Activated CD8-positive, alpha-beta memory T cell treated with anti-CD3 and anti-CD28 coated beads, Interleukin-2, amount 50 U/mL, for 48 hours (primary cell): ENCODE measurements around the gene PKP4.
"Not testable (repeated sequence)": the region's sequence is repeated elsewhere in the genome, so short reads cannot be mapped to it uniquely, and the experiment has no call there.

Source experiments
- DNase-seq: peaks from one replicate; pipeline ENCODE4 v3.0.0-alpha.2; 2020

PKP4 gene, protein sequence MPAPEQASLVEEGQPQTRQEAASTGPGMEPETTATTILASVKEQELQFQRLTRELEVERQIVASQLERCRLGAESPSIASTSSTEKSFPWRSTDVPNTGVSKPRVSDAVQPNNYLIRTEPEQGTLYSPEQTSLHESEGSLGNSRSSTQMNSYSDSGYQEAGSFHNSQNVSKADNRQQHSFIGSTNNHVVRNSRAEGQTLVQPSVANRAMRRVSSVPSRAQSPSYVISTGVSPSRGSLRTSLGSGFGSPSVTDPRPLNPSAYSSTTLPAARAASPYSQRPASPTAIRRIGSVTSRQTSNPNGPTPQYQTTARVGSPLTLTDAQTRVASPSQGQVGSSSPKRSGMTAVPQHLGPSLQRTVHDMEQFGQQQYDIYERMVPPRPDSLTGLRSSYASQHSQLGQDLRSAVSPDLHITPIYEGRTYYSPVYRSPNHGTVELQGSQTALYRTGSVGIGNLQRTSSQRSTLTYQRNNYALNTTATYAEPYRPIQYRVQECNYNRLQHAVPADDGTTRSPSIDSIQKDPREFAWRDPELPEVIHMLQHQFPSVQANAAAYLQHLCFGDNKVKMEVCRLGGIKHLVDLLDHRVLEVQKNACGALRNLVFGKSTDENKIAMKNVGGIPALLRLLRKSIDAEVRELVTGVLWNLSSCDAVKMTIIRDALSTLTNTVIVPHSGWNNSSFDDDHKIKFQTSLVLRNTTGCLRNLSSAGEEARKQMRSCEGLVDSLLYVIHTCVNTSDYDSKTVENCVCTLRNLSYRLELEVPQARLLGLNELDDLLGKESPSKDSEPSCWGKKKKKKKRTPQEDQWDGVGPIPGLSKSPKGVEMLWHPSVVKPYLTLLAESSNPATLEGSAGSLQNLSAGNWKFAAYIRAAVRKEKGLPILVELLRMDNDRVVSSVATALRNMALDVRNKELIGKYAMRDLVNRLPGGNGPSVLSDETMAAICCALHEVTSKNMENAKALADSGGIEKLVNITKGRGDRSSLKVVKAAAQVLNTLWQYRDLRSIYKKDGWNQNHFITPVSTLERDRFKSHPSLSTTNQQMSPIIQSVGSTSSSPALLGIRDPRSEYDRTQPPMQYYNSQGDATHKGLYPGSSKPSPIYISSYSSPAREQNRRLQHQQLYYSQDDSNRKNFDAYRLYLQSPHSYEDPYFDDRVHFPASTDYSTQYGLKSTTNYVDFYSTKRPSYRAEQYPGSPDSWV

DNA sequence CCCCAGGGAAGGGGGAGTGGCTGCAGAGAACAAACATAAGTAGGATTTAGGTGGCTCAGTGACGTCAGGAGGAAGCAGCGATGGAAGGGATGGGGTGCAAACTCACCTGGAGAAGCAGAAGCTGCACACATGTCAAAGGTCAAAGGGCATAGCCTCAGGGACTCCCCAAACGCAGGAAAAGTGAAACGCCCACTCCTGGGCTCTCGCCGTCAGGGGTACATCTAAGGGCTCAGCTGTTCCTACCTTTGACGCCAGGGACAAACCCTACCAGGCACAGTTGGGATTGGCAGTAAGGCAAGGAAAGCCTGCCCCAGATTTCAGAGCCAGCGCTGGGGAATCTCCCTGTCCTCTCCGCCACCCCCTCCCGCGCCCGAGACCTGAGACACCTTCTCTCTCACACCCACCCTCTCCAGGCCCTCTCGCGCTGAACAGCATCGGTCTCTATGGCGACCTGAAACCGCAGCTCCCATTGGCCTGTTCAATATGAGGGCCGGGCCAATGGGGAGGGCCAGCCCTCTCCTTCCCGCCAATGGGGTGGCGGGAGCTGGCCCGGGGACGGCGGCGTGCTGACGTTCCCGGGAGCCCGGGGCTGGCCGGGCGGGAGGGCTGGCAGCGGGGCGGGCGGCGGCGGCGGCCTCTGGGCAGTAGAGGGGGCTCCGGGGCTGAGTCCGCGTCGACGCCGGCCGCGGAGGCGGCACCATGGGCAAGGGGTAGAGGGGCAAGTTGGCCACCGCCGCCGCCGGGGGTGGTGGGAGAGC, at the start of gene PKP4, which contains the start of gene CCDC148:
Gene PKP4, plus strand, starts transcription at position 644 of the 758 bp plus-strand sequence. CDS start 76,233 bp downstream, outside the sequence.
Gene CCDC148, minus strand, starts transcription at position 445 of the 758 bp plus-strand sequence. Its CDS starts 314 bp downstream, at position 131.
- DNase-seq, result peak; percentile 87

DNA sequence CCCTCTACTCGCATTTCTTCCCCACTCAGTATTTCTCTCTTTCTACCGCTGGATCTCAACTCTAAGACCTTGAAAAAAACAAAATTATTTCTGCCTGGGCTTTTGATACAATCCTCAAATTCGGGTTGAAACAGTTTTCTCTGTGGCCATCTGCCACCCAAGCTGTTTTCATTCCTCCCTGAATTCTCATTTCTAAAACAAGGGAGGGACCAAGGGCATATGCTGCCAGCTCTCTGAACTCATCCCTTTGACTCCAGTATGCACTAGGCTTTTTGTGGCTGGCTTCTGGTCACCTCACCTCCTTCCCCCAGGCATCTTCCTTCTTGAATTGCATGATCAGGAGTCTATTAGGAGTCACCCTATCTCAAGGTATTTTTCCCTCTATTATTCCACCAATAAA, 49.7 kb upstream of the PKP4 start:
- DNase-seq, result no peak

DNA sequence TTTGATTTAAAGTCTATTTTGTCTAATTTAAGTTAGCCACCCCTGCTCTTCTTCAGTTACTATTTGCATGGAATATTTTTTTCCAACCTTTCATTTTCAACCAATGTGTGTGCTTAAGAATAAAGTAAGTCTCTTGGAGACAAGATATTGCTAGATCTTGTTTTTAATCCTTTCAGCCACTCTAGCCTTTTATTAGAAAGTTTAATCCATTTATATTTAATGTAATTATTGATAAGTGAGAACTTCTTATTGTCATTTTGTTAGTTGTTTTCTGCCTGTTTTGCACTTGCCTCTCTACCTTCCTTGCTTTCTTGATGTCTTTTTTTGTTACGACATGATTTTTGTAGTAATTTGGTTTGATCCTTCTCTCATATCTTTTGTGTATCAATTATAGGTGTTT, 46.6 kb upstream of the PKP4 start:
- DNase-seq, result no peak

DNA sequence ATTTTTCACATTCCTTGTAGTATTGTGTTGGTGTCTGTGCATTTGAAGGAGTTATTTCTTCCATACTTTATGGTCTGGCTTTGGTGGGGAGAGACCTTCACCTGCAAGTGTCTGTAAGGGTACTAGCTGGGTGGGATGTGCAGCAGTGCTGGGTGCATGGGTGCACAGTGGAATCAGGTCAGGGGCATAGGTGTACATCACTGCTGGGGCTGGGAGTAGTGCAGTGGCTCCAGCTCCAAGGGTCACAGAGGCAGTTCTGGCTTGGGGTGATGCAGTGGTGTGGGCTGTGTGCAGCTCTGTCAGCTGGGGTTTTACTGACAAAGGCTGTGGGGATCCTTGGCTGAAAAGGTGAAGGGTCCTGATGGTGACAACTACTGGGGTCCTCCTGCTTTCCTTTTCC, 45.0 kb upstream of the PKP4 start:
- DNase-seq, result no peak

DNA sequence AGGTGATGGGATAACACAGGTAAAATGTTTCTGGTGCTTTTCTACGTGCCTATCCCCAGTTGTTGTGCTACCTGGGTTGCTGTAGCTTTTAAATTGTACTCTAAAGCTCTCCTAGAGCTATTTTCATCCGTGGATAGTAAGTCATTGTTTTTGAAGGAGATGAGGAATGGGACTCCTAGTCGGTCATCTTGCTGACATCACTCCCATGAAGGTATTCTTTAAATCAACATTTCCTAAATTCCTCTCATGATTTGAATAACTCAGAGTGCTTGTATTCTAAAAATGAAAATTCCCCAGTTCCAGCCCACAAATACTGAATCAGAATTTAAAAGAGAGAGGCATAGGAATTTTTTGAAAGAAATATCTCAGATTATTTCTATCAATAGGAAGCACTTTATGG, 44.5 kb upstream of the PKP4 start:
- no peak for DNase-seq

DNA sequence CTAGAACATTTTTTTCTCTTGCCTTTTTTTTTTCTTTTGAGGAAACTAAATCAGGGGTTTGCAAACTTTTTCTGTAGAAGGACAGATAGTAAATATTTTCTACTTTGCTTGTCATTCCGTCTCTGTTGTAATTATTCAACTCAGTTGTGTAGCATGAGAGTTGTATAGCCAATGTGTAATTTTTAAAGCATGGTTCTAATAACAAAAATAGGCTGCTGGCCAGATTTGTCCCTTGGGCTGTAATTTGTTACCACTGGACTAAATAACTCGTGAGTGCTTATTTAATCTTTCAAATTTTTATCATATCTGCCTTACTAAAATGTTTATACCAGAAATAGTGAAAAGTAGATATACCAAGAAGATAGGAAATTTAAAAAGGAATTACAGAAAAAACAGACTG, 43.2 kb upstream of the PKP4 start:
- DNase-seq, result no peak

DNA sequence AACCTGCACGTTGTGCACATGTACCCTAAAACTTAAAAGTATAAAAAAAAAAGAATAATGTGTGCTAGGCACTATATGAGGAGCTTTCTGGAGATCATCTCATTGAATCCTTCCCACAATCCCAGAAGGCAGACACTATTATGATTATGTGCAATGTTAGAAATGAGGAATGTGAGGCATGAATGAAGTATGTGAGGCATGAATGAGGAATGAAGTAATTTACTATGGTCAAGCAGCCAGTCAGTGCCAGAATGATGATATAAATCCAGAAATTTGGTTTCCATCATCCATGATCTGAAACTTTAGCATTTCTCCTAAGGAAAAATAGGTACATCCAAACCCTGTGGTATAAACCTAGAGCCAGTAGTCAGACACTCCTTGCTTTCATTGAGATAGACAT, 42.2 kb upstream of the PKP4 start:
- no peak for DNase-seq

DNA sequence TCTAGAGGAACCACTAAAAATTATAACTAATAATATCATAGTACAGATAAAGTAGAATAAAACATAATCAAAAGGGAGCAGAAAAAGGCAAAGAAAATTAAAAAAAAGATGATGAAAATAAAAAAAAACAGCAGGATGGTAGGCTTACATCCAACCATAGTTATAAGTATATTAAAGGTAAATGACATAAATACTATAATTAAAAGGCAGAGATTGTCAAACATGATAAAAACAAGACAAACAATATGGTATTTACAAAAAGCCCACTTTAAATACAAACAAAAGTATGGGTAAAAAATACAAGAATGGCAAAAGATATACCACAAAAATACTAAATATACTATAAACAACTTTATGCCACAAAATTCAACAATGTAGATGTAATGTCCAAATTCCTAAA, 24.6 kb upstream of the PKP4 start:
- no peak for DNase-seq

DNA sequence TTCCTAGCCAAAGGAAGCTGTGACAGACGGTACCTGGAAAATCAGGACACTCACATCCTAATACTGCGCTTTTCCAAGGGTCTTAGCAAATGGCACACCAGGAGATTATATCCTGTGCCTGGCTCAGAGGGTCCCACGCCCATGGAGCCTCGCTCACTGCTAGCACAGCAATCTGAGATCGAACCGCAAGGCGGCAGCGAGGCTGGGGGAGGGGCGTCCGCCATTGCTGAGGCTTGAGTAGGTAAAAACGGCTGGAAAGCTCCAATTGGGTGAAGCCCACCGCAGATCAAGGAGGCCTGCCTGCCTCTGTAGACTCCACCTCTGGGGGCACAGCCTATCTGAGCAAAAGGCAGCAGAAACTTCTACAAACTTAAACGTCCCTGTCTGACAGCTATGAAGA, 23.0 kb upstream of the PKP4 start:
- DNase-seq, result not testable (repeated sequence)

DNA sequence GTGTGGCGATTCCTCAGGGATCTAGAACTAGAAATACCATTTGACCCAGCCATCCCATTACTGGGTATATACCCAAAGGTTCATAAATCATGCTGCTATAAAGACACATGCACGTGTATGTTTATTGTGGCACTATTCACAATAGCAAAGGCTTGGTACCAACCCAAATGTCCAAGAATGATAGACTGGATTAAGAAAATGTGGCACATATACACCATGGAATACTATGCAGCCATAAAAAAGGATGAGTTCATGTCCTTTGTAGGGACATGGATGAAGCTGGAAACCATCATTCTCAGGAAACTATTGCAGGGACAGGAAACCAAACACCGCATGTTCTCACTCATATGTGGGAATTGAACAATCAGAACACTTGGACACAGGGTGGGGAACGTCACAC, 17.7 kb upstream of the PKP4 start:
- not testable (repeated sequence) for DNase-seq

DNA sequence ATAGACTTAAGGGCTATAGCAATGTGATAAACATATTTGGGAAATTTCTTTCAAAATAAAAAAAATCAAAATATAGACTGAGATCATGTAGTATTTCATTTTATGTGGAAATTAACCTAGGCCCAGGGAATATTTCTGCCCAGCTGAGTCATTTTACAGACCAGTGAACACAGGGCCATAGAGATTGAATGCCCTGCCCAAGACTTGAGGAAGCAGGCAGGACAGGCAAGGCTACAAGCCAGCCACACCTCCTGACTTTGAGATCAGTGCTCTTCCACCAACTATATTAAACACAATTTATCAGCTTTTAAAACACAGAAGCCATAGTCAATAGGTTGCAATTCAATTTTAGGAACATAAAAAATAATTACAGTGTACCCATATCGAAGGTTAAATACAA, 13.1 kb upstream of the PKP4 start:
- DNase-seq, result no peak

DNA sequence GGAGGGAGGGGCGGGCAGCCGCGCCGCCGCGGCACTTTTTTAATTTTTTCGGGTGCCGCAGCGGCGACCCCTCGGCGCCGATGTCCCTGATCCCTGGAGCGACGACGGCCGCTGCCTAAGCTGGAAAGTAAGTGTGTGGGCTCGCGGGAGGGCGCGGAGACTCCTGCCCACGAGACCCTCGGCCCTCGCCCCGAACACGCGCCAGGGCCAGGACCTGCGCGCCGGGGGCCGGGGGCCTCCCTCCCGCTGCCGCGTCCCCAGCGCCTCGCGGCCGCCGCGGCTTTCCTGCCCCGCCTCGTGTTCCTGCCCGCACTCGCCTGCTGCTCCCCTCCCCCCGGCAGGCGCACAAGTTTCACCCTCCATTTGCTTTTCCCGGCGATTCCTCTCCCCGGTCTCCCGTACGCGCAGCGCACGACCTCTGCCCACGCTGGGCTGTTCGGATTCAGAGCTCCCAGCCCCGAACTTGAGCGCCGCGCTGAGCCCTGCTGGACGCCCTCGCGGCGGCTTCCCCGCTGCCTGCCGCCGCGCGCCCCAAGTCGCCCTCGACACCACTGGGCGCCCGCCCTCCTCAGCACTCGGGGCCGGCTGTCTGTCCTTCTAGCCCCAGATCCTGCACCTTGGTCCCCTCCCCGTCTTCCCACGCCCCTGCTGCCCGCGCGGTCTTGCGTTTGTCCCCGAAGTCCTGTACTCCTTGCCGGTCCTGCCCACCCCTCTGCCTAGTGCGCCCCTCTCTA, 507 bp downstream of the PKP4 start:
- peak; percentile 77 for DNase-seq

DNA sequence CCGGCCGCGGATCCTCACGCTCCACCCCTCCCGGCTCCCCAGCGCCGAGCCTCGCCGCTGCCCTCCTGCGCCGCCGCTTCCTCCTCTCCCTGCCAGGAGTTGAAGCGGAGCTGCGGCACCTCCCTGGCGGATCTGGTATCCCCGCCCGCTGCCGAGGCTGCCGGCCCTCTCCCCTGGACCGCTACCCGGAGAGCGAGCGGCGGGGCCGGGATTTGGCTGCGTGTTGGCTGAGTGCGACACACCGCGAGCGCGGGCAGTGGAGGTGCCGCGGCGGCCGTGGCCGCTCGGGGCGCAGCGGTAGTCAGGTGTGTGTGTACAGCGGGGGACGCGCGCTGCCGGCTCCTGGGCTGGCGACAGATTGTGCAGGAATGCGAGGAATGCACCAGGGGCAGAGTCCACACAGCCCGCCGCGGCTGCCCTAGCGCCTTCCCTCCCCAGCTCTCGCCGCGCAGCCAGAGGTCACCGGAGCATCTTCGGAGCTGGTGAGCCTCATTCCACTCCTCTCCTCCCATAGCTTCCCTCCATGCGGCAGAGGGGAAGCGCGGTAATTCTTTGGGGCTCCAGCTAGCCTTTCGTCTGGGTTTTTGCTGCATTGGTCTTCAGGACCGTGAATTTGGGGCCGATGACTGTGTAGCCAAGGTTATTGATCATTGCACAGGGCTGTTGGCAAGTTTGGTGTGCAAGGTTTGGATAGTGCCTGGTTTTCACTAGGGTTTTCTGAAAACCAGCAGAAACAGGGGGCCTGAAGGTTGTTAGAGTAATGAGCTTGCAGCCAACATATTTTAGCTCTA, 1.3 kb downstream of the PKP4 start:
- peak; percentile 75 for DNase-seq

DNA sequence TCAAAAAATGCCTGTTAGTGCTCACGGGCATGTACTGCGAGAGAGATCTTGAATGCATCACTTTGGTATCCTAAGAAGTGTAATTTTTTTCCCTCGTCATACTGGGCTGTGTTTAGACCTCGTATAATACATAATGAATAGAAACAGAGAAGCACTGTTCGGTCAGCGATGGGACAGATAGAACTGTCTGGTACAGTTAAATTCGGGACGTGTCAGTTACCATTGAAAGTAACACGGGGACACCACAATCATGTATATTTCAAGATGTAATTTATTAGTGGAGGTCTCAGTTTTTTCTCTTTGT, 1.8 kb downstream of the PKP4 start:
- no peak for DNase-seq

DNA sequence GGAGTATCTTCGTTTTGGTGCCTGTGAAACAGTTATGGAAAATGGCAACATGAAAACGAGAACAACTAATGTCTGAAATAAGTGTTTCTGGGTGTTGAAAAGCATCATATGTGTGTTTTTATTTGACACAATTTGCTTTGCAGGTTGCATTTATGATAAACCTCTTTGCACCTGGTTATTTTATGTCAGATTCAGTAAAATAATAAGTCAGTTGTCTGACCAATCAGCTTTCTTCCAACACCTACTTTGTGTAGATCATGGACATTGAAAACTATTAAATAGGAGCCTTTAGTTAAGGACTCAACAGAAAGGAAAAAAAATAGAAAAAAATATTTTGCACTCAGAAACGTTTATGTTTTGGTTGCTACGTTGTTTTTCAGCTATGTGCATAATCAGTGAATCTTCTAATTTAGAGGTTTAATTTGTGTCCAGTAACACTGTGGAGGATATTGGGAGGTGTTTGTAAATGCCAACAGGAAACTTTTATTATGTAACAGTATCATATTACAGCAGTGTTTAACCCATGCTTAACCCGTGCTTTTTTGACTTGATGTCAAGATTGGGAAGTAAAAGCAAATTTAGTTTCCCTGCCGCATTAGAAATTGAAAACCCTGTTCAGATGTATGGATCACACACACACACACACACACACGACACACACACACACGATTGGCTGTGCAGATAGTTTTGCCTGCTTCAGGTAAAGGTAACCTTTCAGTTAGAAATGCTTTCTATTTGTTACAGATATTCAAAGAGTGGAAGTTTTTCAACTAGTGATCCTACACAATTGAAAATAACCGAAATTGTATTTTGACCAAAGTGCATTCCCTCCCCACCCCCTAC, 2.6 kb downstream of the PKP4 start:
- no peak for DNase-seq

DNA sequence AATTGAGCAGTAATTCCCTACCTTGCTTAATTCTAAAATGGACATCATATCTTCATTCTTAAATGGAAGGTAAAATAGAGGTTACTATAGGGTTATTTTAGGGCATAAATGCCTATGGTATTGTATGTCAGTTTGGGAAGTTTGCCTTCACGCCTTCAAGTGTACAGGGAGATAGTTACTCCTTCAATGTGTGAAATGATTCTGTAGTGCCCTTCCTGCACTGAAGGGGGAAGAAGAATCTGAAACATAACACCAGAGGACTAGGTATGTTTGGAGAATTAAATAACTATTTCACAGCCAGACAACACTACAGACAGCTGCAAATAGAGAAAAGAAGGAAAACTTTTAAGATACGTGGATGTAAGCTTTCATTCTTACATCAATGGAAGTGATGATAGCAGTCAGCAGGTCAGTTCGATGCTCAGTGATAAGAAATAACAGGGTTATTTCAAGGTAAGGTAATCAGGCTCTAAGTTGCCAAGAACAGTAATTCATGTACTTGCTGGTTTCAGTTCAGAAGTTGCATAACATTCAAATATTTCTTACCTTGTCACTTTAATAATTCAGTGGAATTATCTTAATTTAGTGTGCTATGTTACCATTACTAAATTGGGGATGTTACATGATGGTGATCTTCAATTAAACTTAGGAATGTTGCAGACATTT, 4.0 kb downstream of the PKP4 start:
- no peak for DNase-seq

DNA sequence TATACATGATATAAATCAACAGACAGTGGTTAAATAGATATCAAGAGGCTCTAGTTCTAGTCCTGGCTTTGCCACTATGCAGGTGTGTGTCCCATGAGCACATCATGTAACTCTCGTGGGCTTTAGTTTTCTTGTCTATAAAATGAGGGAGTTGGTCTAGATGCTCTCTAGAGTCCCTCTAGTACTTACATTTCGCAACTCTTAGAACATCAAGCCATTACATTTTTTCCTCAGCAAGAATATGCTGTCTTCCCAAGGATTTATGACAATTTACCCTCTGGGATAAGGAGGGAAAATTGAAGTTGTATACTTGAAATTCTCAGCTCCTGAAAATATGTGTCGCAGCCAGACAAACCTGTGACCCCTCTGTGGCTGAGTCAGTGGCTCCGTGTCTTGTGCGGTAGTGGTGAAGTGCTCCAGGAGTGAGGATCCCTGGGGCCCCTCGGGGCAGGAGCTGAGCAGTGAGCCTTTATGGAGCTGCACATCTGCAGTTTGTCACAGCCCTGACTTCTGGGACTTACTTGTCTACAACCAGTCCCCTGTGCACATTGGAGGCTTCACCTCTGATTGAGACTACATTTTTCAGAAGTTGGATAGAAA, 6.8 kb downstream of the PKP4 start:
- no peak for DNase-seq

DNA sequence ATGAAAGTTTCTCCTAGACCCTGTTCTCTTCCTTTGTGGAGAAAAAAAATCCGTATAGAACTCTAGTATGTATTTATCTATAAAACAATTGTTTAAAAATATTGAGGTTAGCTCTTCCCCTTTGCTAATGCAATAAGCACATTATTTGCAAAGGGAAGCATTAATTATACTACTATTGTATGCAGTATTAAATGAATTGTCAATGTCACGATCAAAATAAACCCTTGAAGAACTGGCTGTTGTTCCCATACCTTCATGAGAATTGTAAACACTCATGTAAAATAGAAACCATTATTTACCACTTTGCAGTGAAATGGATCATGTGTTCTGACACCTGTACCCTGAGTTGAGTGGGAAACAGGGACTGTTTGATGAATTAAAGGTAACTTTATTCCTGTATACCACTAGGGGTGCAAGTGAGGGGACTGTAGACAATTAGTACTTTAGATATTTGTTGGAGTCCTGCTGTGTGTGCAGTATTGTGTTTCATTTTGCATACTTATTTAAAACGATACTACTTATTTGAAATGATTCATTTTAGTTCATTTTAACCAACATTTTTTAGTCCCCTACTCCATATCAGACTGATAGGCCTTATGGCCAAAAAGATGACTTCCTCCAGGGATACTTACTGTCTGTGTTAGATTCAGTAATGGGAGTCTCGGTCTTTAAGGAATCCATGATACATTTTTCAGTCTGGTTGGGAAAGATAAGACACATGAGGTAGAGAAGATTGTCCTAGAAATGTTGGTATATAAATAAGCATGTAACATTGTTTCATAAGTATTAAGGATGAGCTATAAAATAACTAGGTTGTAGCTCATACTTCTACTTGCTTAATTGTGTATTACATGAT, 7.9 kb downstream of the PKP4 start:
- no peak for DNase-seq
